ENCODE results near the gene SAP30BP. TPM values are rescaled to one million over a fixed set of nuclear protein-coding genes. Genes with fewer than 3 reads are reported as not detected.

Gene SAP30BP
- total and polyA plus RNA-seq, 10 of the 15 experiments (the other 5 are each of a cell fraction or from before 2014, with no cell fraction given): 57.9 to 166 (median 94.5) TPM

GRCh38 chr17:75664099-75664549, 3.0 kb upstream of the SAP30BP start:
- Histone ChIP-seq H3K27me3 (replicated peaks in 1 of 2; ENCODE audit: control insufficient read depth in 2 of 2, insufficient read depth in 2 of 2, low read length in 1 of 2) (no peaks in the 10 kb centered on the region), H3K4me3 (0 out of 2 replicates have a peak overlapping the region, but pooled peaks have one; percentile 0), H3K27ac (ENCODE audit: control insufficient read depth, insufficient read depth) (peak overlapping the region; percentile 78), H3K9ac (ENCODE audit: control insufficient read depth, insufficient read depth, low read length) (no peak overlapping the region), H3K4me2 (ENCODE audit: control insufficient read depth, insufficient read depth) (peak overlapping the region; percentile 73), H3K36me3 (ENCODE audit: control insufficient read depth in 2 of 2, insufficient read depth in 2 of 2, low read length in 1 of 2) (peaks cover 3 to 16% of the 10 kb centered on the region in 2 experiments), H3K4me1 (ENCODE audit: control insufficient read depth, insufficient read depth, low read length) (peaks cover 23% of the 10 kb centered on the region), H3K9me3 (replicated peaks; ENCODE audit: control insufficient read depth, insufficient read depth, low read length) (no peaks in the 10 kb centered on the region), H4K20me1 (ENCODE audit: control insufficient read depth, insufficient read depth) (no peaks in the 10 kb centered on the region), H3K79me2 (ENCODE audit: control insufficient read depth, insufficient read depth, low read length) (peaks cover 34% of the 10 kb centered on the region), H2AFZ (ENCODE audit: control insufficient read depth, low read depth, low read length) (no peak overlapping the region)
- CTCF ChIA-PET: interaction anchor here (1.0 to 6.0 kb wide), 7 partner anchors 11 to 90 kb away, joined by 3 to 30 read pairs (median 3); partner anchors contain the start of gene SMIM5
- peak; percentile 94 for DNase-seq (ENCODE audit: low read depth, low spot score)
- peak; percentile 76 for FAIRE-seq
- intact Hi-C loops (cut with micrococcal nuclease; ENCODE audit: unreplicated experiment) (no loop called here), in situ Hi-C loops (cut with MboI) (no loop called here)
- SMC1A ChIA-PET (ENCODE audit: uncharacterized antibody, unreplicated experiment): interaction anchor here (0.6 to 1.0 kb wide), 2 partner anchors 10 to 17 kb away, joined by 3 to 4 read pairs; no protein-coding TSS in a partner anchor
- ATAC-seq: peak; percentile 89
- WGBS (ENCODE audit: insufficient coverage, insufficient replicate concordance, low lambda C conversion rate, missing lambda C conversion rate): 4% methylated on average over 3 of the region's 3 CpGs
- no TSS peak for BruUV-seq (replicated peaks)
- RAD21 ChIA-PET (ENCODE audit: unreplicated experiment): interaction anchor here (1.0 to 1.2 kb wide), 3 partner anchors 19 to 32 kb away, joined by 3 to 6 read pairs (median 4); partner anchors contain the start of gene SMIM5
- POLR2A ChIA-PET: interaction anchor here (0.7 to 1.0 kb wide), 6 partner anchors 10 to 333 kb away, joined by 3 to 9 read pairs (median 4); partner anchors contain the start of gene UNC13D
- no peak for TF ChIP-seq BCLAF1 (IDR thresholded peaks at IDR 0.05)
- TF ChIP-seq GABPA (IDR thresholded peaks at IDR 0.05; ENCODE audit: low read depth): peak; percentile 55
- peak; percentile 56; the same call in 1 of the 2 replicates for TF ChIP-seq BCL11A (IDR thresholded peaks at IDR 0.05; ENCODE audit: low read depth, low read length)
- TF ChIP-seq CUX1 (IDR thresholded peaks at IDR 0.05; ENCODE audit: insufficient replicate concordance, low read depth, low read length): no peak
- TF ChIP-seq POLR2A (IDR thresholded peaks at IDR 0.05; ENCODE audit: low read depth, low read length): no peak
- TF ChIP-seq POLR2AphosphoS2 (IDR thresholded peaks at IDR 0.05; ENCODE audit: low read depth, low read length): no peak
- peak; percentile 85 for TF ChIP-seq MEF2B (IDR thresholded peaks at IDR 0.05; ENCODE audit: partially characterized antibody, poor library complexity, severe bottlenecking)
- peak; percentile 80 for TF ChIP-seq CREM (IDR thresholded peaks at IDR 0.05; ENCODE audit: low read depth)
- TF ChIP-seq CHD2 (IDR thresholded peaks at IDR 0.05; ENCODE audit: borderline replicate concordance, low read depth, low read length): no peak
- TF ChIP-seq SRF (IDR thresholded peaks at IDR 0.05; ENCODE audit: low read depth in 2 of 2, low read length in 2 of 2): peak in 1 of 2 experiments; percentile 76; a peak in 2 of 4 replicates
- peak; percentile 27; the same call in 1 of the 2 replicates for TF ChIP-seq PKNOX1 (IDR thresholded peaks at IDR 0.05)
- TF ChIP-seq SP1 (IDR thresholded peaks at IDR 0.05; ENCODE audit: low read depth, low read length): no peak
- TF ChIP-seq ATF7 (IDR thresholded peaks at IDR 0.05; ENCODE audit: low read depth): 0 out of 2 replicates have a peak, but pooled peaks have one; percentile 34
- TF ChIP-seq KAT2A (conservative IDR thresholded peaks at IDR 0.05; ENCODE audit: control insufficient read depth, low read depth, low read length): no peak
- TF ChIP-seq JUNB (IDR thresholded peaks at IDR 0.05): peak; percentile 36; the same call in 1 of the 2 replicates
- no peak for TF ChIP-seq RFX5 (IDR thresholded peaks at IDR 0.05; ENCODE audit: low read depth, low read length)
